ES-I3 (cell line): ENCODE results near the gene TMEM184B.
"Not testable (repeated sequence)": the region's sequence is repeated elsewhere in the genome, so short reads cannot be mapped to it uniquely, and the experiment has no call there.

Experiments
- H3K36me3 ChIP-seq: 2 replicates; pipeline ENCODE4 v1.6.1; 2013; ENCODE audit warnings: mild to moderate bottlenecking, low read length, control low read depth, moderate library complexity; ENCODE audit not compliant: insufficient read depth
- H3K4me1 ChIP-seq: 2 replicates; pipeline ENCODE4 v1.6.1; 2013; ENCODE audit warnings: mild to moderate bottlenecking, control low read depth, low read length; ENCODE audit not compliant: insufficient read depth
- H3K9ac ChIP-seq: 2 replicates; pipeline ENCODE4 v1.6.1; 2013; ENCODE audit warnings: low read depth, mild to moderate bottlenecking, low read length, moderate library complexity
- H3K9me3 ChIP-seq: 2 replicates; pipeline ENCODE4 v1.6.1; 2013; ENCODE audit warnings: mild to moderate bottlenecking, low read length, moderate library complexity; ENCODE audit not compliant: control insufficient read depth, insufficient read depth

Gene TMEM184B

GRCh38 chr22:38196791-38197419 is 75.9 kb downstream of the TMEM184B start:
- H3K4me1 ChIP-seq = no peaks in the 10 kb centered on the region; the same call in 1 of the 2 replicates
- no peaks in the 10 kb centered on the region for H3K9me3 ChIP-seq
- H3K9ac ChIP-seq = no peak overlapping the region
- no peaks in the 10 kb centered on the region for H3K36me3 ChIP-seq

GRCh38 chr22:38193580-38193979 is 79.2 kb downstream of the TMEM184B start:
- Histone ChIP-seq H3K4me1 (no peaks in the 10 kb centered on the region; the same call in 1 of the 2 replicates), H3K36me3 (no peaks in the 10 kb centered on the region), H3K9ac (no peak overlapping the region), H3K9me3 (no peaks in the 10 kb centered on the region)

GRCh38 chr22:38192475-38192863 is 80.3 kb downstream of the TMEM184B start:
- Histone ChIP-seq H3K9me3 (no peaks in the 10 kb centered on the region), H3K4me1 (no peaks in the 10 kb centered on the region; the same call in 1 of the 2 replicates), H3K9ac (no peak overlapping the region), H3K36me3 (no peaks in the 10 kb centered on the region)

- Histone ChIP-seq H3K9me3 (no peaks in the 10 kb centered on the region), H3K36me3 (no peaks in the 10 kb centered on the region), H3K9ac (no peak overlapping the region), H3K4me1 (no peaks in the 10 kb centered on the region; the same call in 1 of the 2 replicates)
Measured at GRCh38 chr22:38191731-38192474, 80.9 kb downstream of the TMEM184B start.

- Histone ChIP-seq H3K4me1 (no peaks in the 10 kb centered on the region), H3K36me3 (no peaks in the 10 kb centered on the region), H3K9me3 (no peaks in the 10 kb centered on the region), H3K9ac (no peak overlapping the region)
Measured at GRCh38 chr22:38191055-38191454, 81.8 kb downstream of the TMEM184B start.

GRCh38 chr22:38190581-38190980 is 82.2 kb downstream of the TMEM184B start:
- no peaks in the 10 kb centered on the region for H3K9me3 ChIP-seq
- H3K4me1 ChIP-seq = no peaks in the 10 kb centered on the region
- no peak overlapping the region for H3K9ac ChIP-seq
- H3K36me3 ChIP-seq = no peaks in the 10 kb centered on the region

- no peaks in the 10 kb centered on the region for H3K9me3 ChIP-seq
- H3K4me1 ChIP-seq = peaks cover 5% of the 10 kb centered on the region; the same call in 1 of the 2 replicates
- no peak overlapping the region for H3K9ac ChIP-seq
- H3K36me3 ChIP-seq = no peaks in the 10 kb centered on the region
Measured at GRCh38 chr22:38189104-38189503, 83.7 kb downstream of the TMEM184B start.

- Histone ChIP-seq H3K9me3 (no peaks in the 10 kb centered on the region), H3K9ac (no peak overlapping the region), H3K36me3 (no peaks in the 10 kb centered on the region), H3K4me1 (peaks cover 5% of the 10 kb centered on the region; the same call in 1 of the 2 replicates)
Measured at GRCh38 chr22:38187413-38188212, 85.2 kb downstream of the TMEM184B start.

GRCh38 chr22:38186429-38186828 is 86.4 kb downstream of the TMEM184B start:
- H3K36me3 ChIP-seq = no peaks in the 10 kb centered on the region
- no peak overlapping the region for H3K9ac ChIP-seq
- peaks cover 5% of the 10 kb centered on the region; the same call in 1 of the 2 replicates for H3K4me1 ChIP-seq
- no peaks in the 10 kb centered on the region for H3K9me3 ChIP-seq

GRCh38 chr22:38184788-38185187 is 88.0 kb downstream of the TMEM184B start:
- peaks cover 18% of the 10 kb centered on the region for H3K4me1 ChIP-seq
- no peaks in the 10 kb centered on the region for H3K36me3 ChIP-seq
- H3K9ac ChIP-seq = no peak overlapping the region
- H3K9me3 ChIP-seq = no peaks in the 10 kb centered on the region

GRCh38 chr22:38181453-38182200 is 91.2 kb downstream of the TMEM184B start, which contains the start of gene PLA2G6:
Gene PLA2G6, minus strand, starts transcription at chr22:38181830. Its CDS starts 12,404 bp downstream, at chr22:38169426.
- no peaks in the 10 kb centered on the region for H3K9me3 ChIP-seq
- peaks cover 27% of the 10 kb centered on the region for H3K4me1 ChIP-seq
- peak within 1 kb of the TSS; percentile 84 for H3K9ac ChIP-seq
- no peaks in the 10 kb centered on the region for H3K36me3 ChIP-seq

- peaks cover 27% of the 10 kb centered on the region for H3K4me1 ChIP-seq
- H3K36me3 ChIP-seq = no peaks in the 10 kb centered on the region
- no peaks in the 10 kb centered on the region for H3K9me3 ChIP-seq
- H3K9ac ChIP-seq = peak overlapping the region; percentile 84
Measured at GRCh38 chr22:38180841-38181452, 91.9 kb downstream of the TMEM184B start.

GRCh38 chr22:38178605-38178937 is 94.2 kb downstream of the TMEM184B start:
- H3K4me1 ChIP-seq = peaks cover 21% of the 10 kb centered on the region
- H3K9ac ChIP-seq, H3K36me3 ChIP-seq, H3K9me3 ChIP-seq: not testable (repeated sequence)
